HCT116 (cell line): ENCODE data around the gene GABRP. TPM values are rescaled to one million over a fixed set of nuclear protein-coding genes. Genes with fewer than 3 reads are reported as not detected.

Experiments used
- ATAC-seq: fragments of 200-7000 bp; cut with Tn5 transposase; 2 replicates; pipeline ENCODE4 v1.9.1; 2020; ENCODE audit warnings: mild to moderate bottlenecking, moderate library complexity
- BruUV-seq: library from RNA; stranded (reverse); fragments of 400-500 nt; replicated peaks from 2 replicates; lab custom pipeline; 2021; lab: Mats Ljungman, UMichigan
- CTCF ChIA-PET: fragments of 300-600 bp; sonication (Branson Sonifier 250); formaldehyde crosslinking; loops from one replicate; lab custom pipeline; 2021; ENCODE audit warnings: antibody characterized with exemption; lab: Charles Lee
- POLR2A ChIA-PET: fragments of 300-600, 350-600 bp; sonication (Branson Sonifier 250); formaldehyde crosslinking; loops from one replicate; lab custom pipeline; 2021; ENCODE audit warnings: antibody characterized with exemption; lab: Charles Lee
- RAD21 ChIA-PET, 2 experiments: fragments of 300-600 bp; sonication (Branson Sonifier 250); formaldehyde crosslinking; loops; one replicate each; lab custom pipeline; 2023; ENCODE audit warnings: low total read pairs in 2 of 2; ENCODE audit not compliant: uncharacterized antibody in 2 of 2, unreplicated experiment in 2 of 2, low non-redundant PET in 1 of 2; lab: Charles Lee
- DNase-seq: peaks from one replicate; pipeline ENCODE4 v3.0.0-alpha.2; 2010; ENCODE audit warnings: low read depth, low spot score
- H2AFZ ChIP-seq: fragments of 200-600 bp; shearing (Covaris generic), sonication (generic); 2 replicates; pipeline ENCODE4 v1.6.1; 2017; ENCODE audit warnings: low read depth, mixed run types, mixed read lengths, antibody characterized with exemption, low read length; ENCODE audit not compliant: poor library complexity, severe bottlenecking
- H3K27ac ChIP-seq: 2 replicates; pipeline ENCODE4 v1.5.1; 2012; ENCODE audit warnings: low read depth, low read length
- H3K27me3 ChIP-seq: fragments of 200-600 bp; sonication (generic); 2 replicates; pipeline ENCODE4 v1.6.1; 2016; ENCODE audit warnings: mixed run types, low read length, mixed read lengths; ENCODE audit not compliant: insufficient read depth
- H3K36me3 ChIP-seq, 2 experiments: fragments of 200-500 bp in 1 of 2; fragments of 200-600 bp in 1 of 2; sonication (Bioruptor generic) in 1 of 2; sonication (generic) in 1 of 2; 2 replicates each; pipeline versions ENCODE4 v1.5.1 to v1.6.1; 2014 to 2016; ENCODE audit warnings: low read length in 2 of 2, inconsistent platforms in 1 of 2, mixed read lengths in 1 of 2, mixed run types in 1 of 2; ENCODE audit not compliant: insufficient read depth in 2 of 2, control insufficient read depth in 1 of 2
- H3K4me1 ChIP-seq, 2 experiments: fragments of 200-600 bp in 1 of 2; sonication (generic) in 1 of 2; 2 replicates each; pipeline versions ENCODE4 v1.5.1 to v1.6.1; 2012 to 2017; ENCODE audit warnings: low read length in 2 of 2, inconsistent platforms in 1 of 2, mild to moderate bottlenecking in 1 of 2, mixed read lengths in 1 of 2, mixed run types in 1 of 2, moderate library complexity in 1 of 2; ENCODE audit not compliant: insufficient read depth in 2 of 2, control insufficient read depth in 1 of 2
- H3K4me2 ChIP-seq: fragments of 200-600 bp; sonication (generic); 2 replicates; pipeline ENCODE4 v1.6.1; 2017; ENCODE audit warnings: mixed run types, low read length, mixed read lengths
- H3K4me3 ChIP-seq, 2 experiments: fragments of 200-600 bp in 1 of 2; sonication (generic) in 1 of 2; replicated peaks in 1 of 2; 2 replicates each; pipeline ENCODE4 v1.5.1; 2011 to 2016; ENCODE audit warnings: low read length in 2 of 2, control low read depth in 1 of 2, low read depth in 1 of 2, mild to moderate bottlenecking in 1 of 2, mixed read lengths in 1 of 2, mixed run types in 1 of 2
- H3K79me2 ChIP-seq: fragments of 200-600 bp; sonication (generic); 2 replicates; pipeline ENCODE4 v1.6.1; 2017; ENCODE audit warnings: mild to moderate bottlenecking, mixed run types, low read length, moderate library complexity, mixed read lengths; ENCODE audit not compliant: insufficient read depth
- H3K9ac ChIP-seq: fragments of 200-600 bp; sonication (generic); 2 replicates; pipeline ENCODE4 v1.6.1; 2016; ENCODE audit warnings: low read length, mixed read lengths
- H3K9me2 ChIP-seq: fragments of 200-600 bp; sonication (generic), shearing (Covaris generic); 2 replicates; pipeline ENCODE4 v1.6.1; 2017; ENCODE audit warnings: mixed run types, mild to moderate bottlenecking, moderate library complexity; ENCODE audit not compliant: insufficient read depth
- H3K9me3 ChIP-seq, 2 experiments: fragments of 200-500 bp in 1 of 2; fragments of 200-600 bp in 1 of 2; sonication (Bioruptor generic) in 1 of 2; sonication (generic) in 1 of 2; 2 replicates each; pipeline ENCODE4 v1.6.1; 2014 to 2017; ENCODE audit warnings: low read length in 2 of 2, mixed read lengths in 2 of 2, inconsistent platforms in 1 of 2, low read depth in 1 of 2, mild to moderate bottlenecking in 1 of 2, mixed run types in 1 of 2, moderate library complexity in 1 of 2; ENCODE audit not compliant: control insufficient read depth in 1 of 2, insufficient read depth in 1 of 2
- H4K20me1 ChIP-seq: fragments of 200-600 bp; sonication (generic), shearing (Covaris generic); 2 replicates; pipeline ENCODE4 v1.6.1; 2017; ENCODE audit warnings: mixed run types, mild to moderate bottlenecking, moderate library complexity; ENCODE audit not compliant: insufficient read depth
- ATF3 ChIP-seq: IDR thresholded peaks from 2 replicates; pipeline ENCODE4 v1.6.1; 2012
- CBX3 ChIP-seq: IDR thresholded peaks from 2 replicates; pipeline ENCODE4 v1.6.1; 2012; ENCODE audit warnings: low read depth
- CTCF ChIP-seq, 3 experiments: fragments of 200-600 bp in 1 of 3; sonication (generic) in 1 of 3; IDR thresholded peaks in 2 of 3; conservative IDR thresholded peaks in 1 of 3; 2 replicates each; pipeline ENCODE4 v1.5.1; 2012 to 2017; ENCODE audit warnings: low read depth in 2 of 3, low read length in 2 of 3, antibody characterized with exemption in 1 of 3, borderline replicate concordance in 1 of 3, control low read depth in 1 of 3, mild to moderate bottlenecking in 1 of 3, mixed read lengths in 1 of 3, mixed run types in 1 of 3, moderate library complexity in 1 of 3; ENCODE audit not compliant: insufficient read depth in 1 of 3
- ELF1 ChIP-seq: IDR thresholded peaks from 2 replicates; pipeline ENCODE4 v1.6.1; 2012; ENCODE audit warnings: low read depth, borderline replicate concordance
- EZH2 ChIP-seq: fragments of 200-600 bp; sonication (generic); IDR thresholded peaks from 2 replicates; pipeline ENCODE4 v1.6.1; 2017; ENCODE audit warnings: antibody characterized with exemption, mixed run types
- POLR2A ChIP-seq: IDR thresholded peaks from 2 replicates; pipeline ENCODE4 v1.7.0; 2011; ENCODE audit warnings: borderline replicate concordance; ENCODE audit not compliant: insufficient read depth, insufficient read length; ENCODE audit errors: extremely low read depth
- POLR2AphosphoS5 ChIP-seq: IDR thresholded peaks from 2 replicates; pipeline ENCODE4 v1.6.1; 2011; ENCODE audit warnings: mild to moderate bottlenecking, low read depth, low read length, moderate library complexity
- SIN3A ChIP-seq: IDR thresholded peaks from 2 replicates; pipeline ENCODE4 v1.6.1; 2012; ENCODE audit warnings: low read depth
- SP1 ChIP-seq: IDR thresholded peaks from 2 replicates; pipeline ENCODE4 v1.6.1; 2012; ENCODE audit warnings: low read depth
- YY1 ChIP-seq: IDR thresholded peaks from 2 replicates; pipeline ENCODE4 v1.6.1; 2011; ENCODE audit warnings: low read length, low read depth, moderate library complexity, mild to moderate bottlenecking; ENCODE audit not compliant: insufficient replicate concordance; ENCODE audit errors: extremely low read depth
- ZBTB33 ChIP-seq: IDR thresholded peaks from 2 replicates; pipeline ENCODE4 v1.6.1; 2011; ENCODE audit warnings: mild to moderate bottlenecking, low read length, moderate library complexity; ENCODE audit not compliant: insufficient replicate concordance; ENCODE audit errors: extremely low read depth
- ZFX ChIP-seq: fragments of 450-650 bp; IDR thresholded peaks from 2 replicates; pipeline ENCODE4 v1.6.1; 2017
- ZNF274 ChIP-seq: fragments of 200-500 bp; sonication (Bioruptor generic); IDR thresholded peaks from 2 replicates; pipeline ENCODE4 v1.6.1; 2014; ENCODE audit warnings: mild to moderate bottlenecking, low read depth, low read length, inconsistent platforms
- intact Hi-C: fragments of 100-400 bp; cut with micrococcal nuclease; formaldehyde crosslinking; loops from 2 replicates; pipeline ENCODE4 v1.10.0; 2022
- total RNA-seq: library from RNA; stranded (reverse); gene quantifications from one replicate; pipeline ENCODE4 v1.2.1, GENCODE V29; 2021; ENCODE audit not compliant: unreplicated experiment

The GABRP gene
- total RNA-seq, 1 experiment from 2014 or later = not detected

- TF ChIP-seq ZBTB33 (no peak), POLR2A (no peak), CTCF (IDR thresholded peaks at IDR 0.05 in 2 of 3, conservative IDR thresholded peaks at IDR 0.05 in 1 of 3; ENCODE audit: borderline replicate concordance in 1 of 3, insufficient read depth in 1 of 3, low read depth in 2 of 3, low read length in 2 of 3) (no peak), ZNF274 (no peak), ZFX (no peak)
Measured at GRCh38 chr5:170748951-170749471, 34.5 kb upstream of the GABRP start (continued).

- no peak overlapping the region for H3K27ac ChIP-seq
- peaks cover 0 to 2% of the 10 kb centered on the region in 2 experiments; a peak in 1 of 4 replicates for H3K4me1 ChIP-seq
- H3K36me3 ChIP-seq = no peaks in the 10 kb centered on the region
- no peaks in the 10 kb centered on the region for H3K9me3 ChIP-seq
- no TSS peak for BruUV-seq
- no peaks in the 10 kb centered on the region for H3K9me2 ChIP-seq
- no peaks in the 10 kb centered on the region for H3K79me2 ChIP-seq
- no peak overlapping the region for H3K4me2 ChIP-seq
- H3K27me3 ChIP-seq = peaks cover 13% of the 10 kb centered on the region; the same call in 1 of the 2 replicates
- intact Hi-C loops = loop anchor here (10.0 kb wide), 3 partner anchors 145 to 1155 kb away; no protein-coding TSS in a partner anchor
- ATAC-seq = no peak
- POLR2A ChIA-PET = no interaction called here
- no peak overlapping the region for H3K9ac ChIP-seq
- H4K20me1 ChIP-seq = no peaks in the 10 kb centered on the region
- RAD21 ChIA-PET = no interaction called here
- CTCF ChIA-PET = interaction anchor here (9.5 kb wide), 1 partner anchor 42 kb away, joined by 113 read pairs; no protein-coding TSS in a partner anchor
- no peak overlapping the region for H2AFZ ChIP-seq
- DNase-seq = no peak
- H3K4me3 ChIP-seq = no peak overlapping the region
- TF ChIP-seq CTCF (IDR thresholded peaks at IDR 0.05 in 2 of 3, conservative IDR thresholded peaks at IDR 0.05 in 1 of 3; ENCODE audit: borderline replicate concordance in 1 of 3, insufficient read depth in 1 of 3, low read depth in 2 of 3, low read length in 2 of 3) (no peak), ZFX (no peak), YY1 (no peak), ELF1 (no peak), SP1 (no peak), POLR2A (no peak), ZBTB33 (no peak), POLR2AphosphoS5 (no peak), ATF3 (no peak), CBX3 (no peak), SIN3A (no peak), ZNF274 (no peak), EZH2 (no peak)
Measured at GRCh38 chr5:170749911-170750431, 33.6 kb upstream of the GABRP start.
